H1 (cell line): ENCODE data around the gene KIF5C. TPM values are rescaled to one million over a fixed set of nuclear protein-coding genes. Genes with fewer than 3 reads are reported as not detected.

Source experiments
- CTCF ChIA-PET: fragments of 300-600 bp; sonication (Branson Sonifier 250); formaldehyde crosslinking; loops from one replicate; lab custom pipeline; 2021; ENCODE audit not compliant: partially characterized antibody; lab: Charles Lee
- POLR2A ChIA-PET: fragments of 300-600 bp; sonication (Branson Sonifier 250); formaldehyde crosslinking; loops from one replicate; lab custom pipeline; 2021; ENCODE audit warnings: inconsistent platforms; ENCODE audit not compliant: partially characterized antibody; lab: Charles Lee
- DNase-seq, 2 experiments: peaks; one replicate each; pipeline versions ENCODE4 v3.0.0 to v3.0.0-alpha.2; 2010 to 2022; ENCODE audit warnings: low spot score in 2 of 2, low read depth in 1 of 2, mixed read lengths in 1 of 2
- FAIRE-seq: peaks from 2 replicates; lab custom pipeline; 2011; peaks lifted over from hg19 to GRCh38; lab: Jason Lieb, UNC
- H2AFZ ChIP-seq: 2 replicates; pipeline ENCODE4 v1.8.1; 2012; ENCODE audit warnings: low read length, inconsistent platforms
- H2AK5ac ChIP-seq: 2 replicates; pipeline ENCODE4 v1.6.1; 2013; ENCODE audit warnings: low read depth, low read length
- H2BK120ac ChIP-seq: replicated peaks from 2 replicates; pipeline ENCODE3; 2013; ENCODE audit warnings: low read depth, low read length, inconsistent platforms
- H2BK12ac ChIP-seq: 2 replicates; pipeline ENCODE4 v1.6.1; 2013; ENCODE audit warnings: low read depth, low read length
- H2BK15ac ChIP-seq: 2 replicates; pipeline ENCODE4 v1.6.1; 2013; ENCODE audit warnings: low read length
- H2BK20ac ChIP-seq: 2 replicates; pipeline ENCODE4 v1.6.1; 2013; ENCODE audit warnings: low read length
- H2BK5ac ChIP-seq: 2 replicates; pipeline ENCODE4 v1.6.1; 2013; ENCODE audit warnings: low read depth, low read length
- H3K14ac ChIP-seq: 2 replicates; pipeline ENCODE4 v1.6.1; 2013; ENCODE audit warnings: inconsistent platforms; ENCODE audit not compliant: insufficient read length
- H3K18ac ChIP-seq: 2 replicates; pipeline ENCODE4 v1.6.1; 2013; ENCODE audit warnings: low read length; ENCODE audit errors: extremely low read depth
- H3K23ac ChIP-seq: 2 replicates; pipeline ENCODE4 v1.6.1; 2013; ENCODE audit warnings: inconsistent platforms; ENCODE audit not compliant: insufficient read length
- H3K23me2 ChIP-seq: 2 replicates; pipeline ENCODE4 v1.6.1; 2013; ENCODE audit warnings: low read depth, low read length
- H3K27ac ChIP-seq: 2 replicates; pipeline ENCODE4 v1.6.1; 2011; ENCODE audit warnings: low read depth, low read length, inconsistent platforms
- H3K27me3 ChIP-seq, 4 experiments: replicated peaks in 1 of 4; 1 replicate in 1 of 4; 2 replicates in 3 of 4; pipeline versions ENCODE4 v1.6.1 to v1.8.1; 2011 to 2013; ENCODE audit warnings: low read length in 3 of 4, mild to moderate bottlenecking in 3 of 4, inconsistent platforms in 2 of 4, mixed read lengths in 2 of 4, moderate library complexity in 1 of 4; ENCODE audit not compliant: control insufficient read depth in 3 of 4, insufficient read depth in 3 of 4; ENCODE audit errors: extremely low read depth in 1 of 4
- H3K36me3 ChIP-seq, 4 experiments: 2 replicates each; pipeline versions ENCODE4 v1.6.1 to v1.8.1; 2011 to 2013; ENCODE audit warnings: mild to moderate bottlenecking in 4 of 4, low read length in 3 of 4, moderate library complexity in 2 of 4, control low read depth in 1 of 4, inconsistent platforms in 1 of 4; ENCODE audit not compliant: insufficient read depth in 4 of 4, control insufficient read depth in 2 of 4
- H3K4ac ChIP-seq: replicated peaks from 2 replicates; pipeline ENCODE3; 2013; ENCODE audit warnings: low read length, low read depth, mixed read lengths, inconsistent platforms; ENCODE audit not compliant: insufficient read length
- H3K4me1 ChIP-seq, 4 experiments: replicated peaks in 1 of 4; 1 replicate in 1 of 4; 2 replicates in 3 of 4; pipeline versions ENCODE4 v1.6.1 to v1.8.1; 2011 to 2013; ENCODE audit warnings: low read length in 3 of 4, inconsistent platforms in 2 of 4, mixed read lengths in 1 of 4; ENCODE audit not compliant: insufficient read depth in 4 of 4, control insufficient read depth in 3 of 4
- H3K4me2 ChIP-seq, 2 experiments: 2 replicates each; pipeline versions ENCODE4 v1.6.1 to v1.8.1; 2011 to 2013; ENCODE audit warnings: low read depth in 2 of 2, low read length in 2 of 2, control low read depth in 1 of 2, inconsistent platforms in 1 of 2, mild to moderate bottlenecking in 1 of 2; ENCODE audit not compliant: insufficient read depth in 1 of 2
- H3K4me3 ChIP-seq, 4 experiments: fragments of 200-600, 300-600 bp in 1 of 4; sonication (generic), shearing (Covaris generic), sonication (Bioruptor Twin) in 1 of 4; 2 replicates each; pipeline versions ENCODE4 v1.5.1 to v1.8.1; 2011 to 2016; ENCODE audit warnings: low read length in 4 of 4, low read depth in 3 of 4, control low read depth in 2 of 4, inconsistent platforms in 2 of 4, mild to moderate bottlenecking in 2 of 4, mixed read lengths in 1 of 4, moderate library complexity in 1 of 4; ENCODE audit not compliant: insufficient read depth in 2 of 4; ENCODE audit errors: extremely low read depth in 1 of 4
- H3K56ac ChIP-seq: replicated peaks from 2 replicates; pipeline ENCODE3; 2013; ENCODE audit warnings: low read depth, mild to moderate bottlenecking, mixed read lengths, low read length, inconsistent platforms; ENCODE audit not compliant: insufficient read length
- H3K79me1 ChIP-seq: 2 replicates; pipeline ENCODE4 v1.6.1; 2013; ENCODE audit warnings: low read depth, low read length, control low read depth
- H3K79me2 ChIP-seq, 2 experiments: 2 replicates each; pipeline versions ENCODE4 v1.6.1 to v1.8.1; 2012 to 2013; ENCODE audit warnings: low read length in 2 of 2, mild to moderate bottlenecking in 2 of 2, inconsistent platforms in 1 of 2; ENCODE audit not compliant: insufficient read depth in 2 of 2, control insufficient read depth in 1 of 2
- H3K9ac ChIP-seq, 4 experiments: replicated peaks in 1 of 4; 1 replicate in 1 of 4; 2 replicates in 3 of 4; pipeline versions ENCODE4 v1.6.1 to v1.8.1; 2011 to 2013; ENCODE audit warnings: low read depth in 3 of 4, low read length in 3 of 4, control low read depth in 2 of 4, mild to moderate bottlenecking in 2 of 4, moderate library complexity in 2 of 4, inconsistent platforms in 1 of 4; ENCODE audit errors: extremely low read depth in 1 of 4
- H3K9me3 ChIP-seq, 2 experiments: 2 replicates each; pipeline versions ENCODE4 v1.6.1 to v1.8.1; 2012 to 2013; ENCODE audit warnings: mild to moderate bottlenecking in 2 of 2, moderate library complexity in 2 of 2, control low read depth in 1 of 2, inconsistent platforms in 1 of 2, low read depth in 1 of 2, low read length in 1 of 2, mixed read lengths in 1 of 2; ENCODE audit not compliant: insufficient read depth in 2 of 2
- H4K20me1 ChIP-seq, 2 experiments: replicated peaks in 1 of 2; 2 replicates each; pipeline versions ENCODE3 to v1.8.1; 2011 to 2013; ENCODE audit warnings: inconsistent platforms in 2 of 2, low read length in 2 of 2, mild to moderate bottlenecking in 1 of 2; ENCODE audit not compliant: insufficient read depth in 2 of 2, control insufficient read depth in 1 of 2
- H4K5ac ChIP-seq: 2 replicates; pipeline ENCODE4 v1.6.1; 2013; ENCODE audit warnings: low read length, low read depth, mixed read lengths, inconsistent platforms; ENCODE audit not compliant: insufficient read length
- H4K8ac ChIP-seq: 2 replicates; pipeline ENCODE4 v1.8.0; 2013; ENCODE audit warnings: mild to moderate bottlenecking, moderate library complexity, low read length, inconsistent platforms; ENCODE audit not compliant: insufficient read depth; ENCODE audit errors: extremely low read depth
- H4K91ac ChIP-seq: replicated peaks from 2 replicates; pipeline ENCODE3; 2013; ENCODE audit warnings: low read length, mixed read lengths, inconsistent platforms; ENCODE audit not compliant: insufficient read length
- ASH2L ChIP-seq: fragments of 200-600, 300-600 bp; sonication (generic); IDR thresholded peaks from one replicate; pipeline ENCODE4 v1.7.1; 2017; ENCODE audit warnings: low read length
- CHD1 ChIP-seq: IDR thresholded peaks from 2 replicates; pipeline ENCODE4 v1.6.1; 2012; ENCODE audit warnings: low read depth, low read length, improper control_type of control experiment
- CTBP2 ChIP-seq: IDR thresholded peaks from 2 replicates; pipeline ENCODE4 v1.7.0; 2011; ENCODE audit warnings: borderline replicate concordance, mild to moderate bottlenecking, moderate library complexity, mixed read lengths, low read length; ENCODE audit not compliant: insufficient read depth, insufficient read length
- EGR1 ChIP-seq: IDR thresholded peaks from 2 replicates; pipeline ENCODE4 v1.6.1; 2011; ENCODE audit warnings: low read depth, low read length, borderline replicate concordance
- HDAC2 ChIP-seq, 2 experiments: fragments of 300-600 bp in 1 of 2; sonication (generic) in 1 of 2; IDR thresholded peaks; 2 replicates each; pipeline ENCODE4 v1.6.1; 2011 to 2012; ENCODE audit warnings: low read depth in 2 of 2, low read length in 2 of 2, mild to moderate bottlenecking in 2 of 2, moderate library complexity in 2 of 2, borderline replicate concordance in 1 of 2, inconsistent platforms in 1 of 2
- KDM1A ChIP-seq: fragments of 200-600, 300-600 bp; sonication (generic); IDR thresholded peaks from 2 replicates; pipeline ENCODE4 v1.7.1; 2016; ENCODE audit warnings: mild to moderate bottlenecking, low read length, borderline replicate concordance
- KDM5A ChIP-seq: fragments of 200-600 bp; IDR thresholded peaks from 2 replicates; pipeline ENCODE4 v1.7.1; 2012; ENCODE audit warnings: mild to moderate bottlenecking, low read length, inconsistent platforms, mixed read lengths
- SIN3A ChIP-seq, 2 experiments: IDR thresholded peaks in 1 of 2; conservative IDR thresholded peaks in 1 of 2; 2 replicates each; pipeline ENCODE4 v1.6.1; 2011 to 2012; ENCODE audit warnings: low read length in 2 of 2, improper control_type of control experiment in 1 of 2, low read depth in 1 of 2, mild to moderate bottlenecking in 1 of 2
- YY1 ChIP-seq: IDR thresholded peaks from 2 replicates; pipeline ENCODE4 v1.6.1; 2011; ENCODE audit warnings: low read depth, mild to moderate bottlenecking, low read length
- WGBS, 2 experiments: shearing (Covaris generic) in 1 of 2; methylation state at CpG; one replicate each; pipeline versions ENCODE4 v1.1.6 to v1.1.7; 2013 to 2015; ENCODE audit warnings: low lambda C conversion rate in 2 of 2, mixed read lengths in 2 of 2, inconsistent platforms in 1 of 2, low coverage in 1 of 2, missing lambda C conversion rate in 1 of 2; ENCODE audit not compliant: insufficient replicate concordance in 2 of 2, insufficient coverage in 1 of 2, insufficient read length in 1 of 2; ENCODE audit errors: extremely low coverage in 1 of 2, missing lambda C conversion rate in 1 of 2; 5-methylcytosine and 5-hydroxymethylcytosine counted together
- polyA plus RNA-seq, 7 experiments: library from polyadenylated mRNA; depleted of rRNA in 3 of 7; stranded (reverse) in 5 of 7; unstranded in 2 of 7; fragments of >200 nt in 5 of 7; fragments of 200-250 nt in 2 of 7; gene quantifications; 1 replicate in 5 of 7; 2 replicates in 1 of 7; 4 replicates in 1 of 7; pipeline versions ENCODE4 v1.2.1 to v1.2.3, GENCODE V29; 2011 to 2013; ENCODE audit warnings: missing spikeins in 2 of 7, mixed read lengths in 2 of 7
- total RNA-seq: library from RNA; stranded (reverse); fragmentation: NEBNext Ultra II Directional; extraction: Animal tissue kit (Norgen Biotek cat#: 25700); gene quantifications from 2 replicates; pipeline ENCODE4 v1.2.1, GENCODE V29; 2021

KIF5C gene
- total and polyA plus RNA-seq, 2 of the 8 experiments (the other 6 are each of a cell fraction or from before 2014, with no cell fraction given): 16.3 to 66.4 TPM

DNA sequence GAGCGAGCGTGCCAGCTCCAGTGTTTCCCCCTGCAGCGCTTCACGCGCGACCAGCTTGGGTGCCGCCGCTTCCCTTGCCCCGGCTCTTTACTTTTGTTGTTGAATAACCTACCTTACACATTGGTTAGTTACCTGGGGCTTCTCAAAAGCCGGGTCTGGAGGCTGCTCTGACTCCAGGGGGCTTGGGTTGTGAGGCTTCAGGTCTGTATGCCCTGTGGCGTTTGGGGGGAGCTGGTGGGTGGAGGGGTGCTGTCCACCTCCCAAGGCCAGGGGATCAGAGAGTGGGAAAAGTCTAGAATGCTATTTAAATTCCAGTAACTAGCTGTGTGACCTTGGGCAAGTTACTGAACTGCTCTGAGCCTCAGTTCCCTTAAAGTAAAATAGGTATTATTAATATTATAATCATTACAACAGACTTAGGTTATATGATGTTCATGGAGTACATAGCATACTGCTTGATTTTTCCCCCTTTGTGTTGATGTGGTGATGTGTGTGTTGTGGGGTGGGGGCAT, 164.2 kb downstream of the KIF5C start:
- peaks cover 0 to 25% (median 16%) of the 10 kb centered on the region in 4 experiments; a peak in 6 of 7 replicates for H3K27me3 ChIP-seq

More for the DNA sequence above, 164.2 kb downstream of the KIF5C start:
- no peak overlapping the region for H2BK15ac ChIP-seq
- H2BK120ac ChIP-seq: no peak overlapping the region
- H3K4me1 ChIP-seq: peaks cover 0 to 5% (median 2%) of the 10 kb centered on the region in 4 experiments; a peak in 4 of 7 replicates
- 16% methylated on average over 11 of the region's 11 CpGs; no CpG with 5 or more reads in 1 of the 2 experiments for WGBS, 2 experiments
- ChIA-PET POLR2A (interaction anchor here (0.6 to 1.5 kb wide), 7 partner anchors 12 to 425 kb away, joined by 3 read pairs; no protein-coding TSS in a partner anchor), CTCF (interaction anchor here (0.6 to 22.0 kb wide), 25 partner anchors 8 to 1370 kb away, joined by 3 to 277 read pairs (median 5); no protein-coding TSS in a partner anchor)
- DNase-seq: no peak
- H2AFZ ChIP-seq: peak overlapping the region; percentile 62; the same call in 1 of the 2 replicates
- H4K8ac ChIP-seq: no peak overlapping the region
- peak overlapping the region; percentile 55 to 84 for H3K4me2 ChIP-seq
- no peaks in the 10 kb centered on the region for H3K79me2 ChIP-seq
- H3K23me2 ChIP-seq: peaks cover 8% of the 10 kb centered on the region; the same call in 1 of the 2 replicates
- H3K27ac ChIP-seq: no peak overlapping the region
- H3K36me3 ChIP-seq: no peaks in the 10 kb centered on the region
- H3K79me1 ChIP-seq: no peaks in the 10 kb centered on the region
- no peak overlapping the region for H3K23ac ChIP-seq
- no peak overlapping the region for H2BK5ac ChIP-seq
- no peak overlapping the region for H3K9ac ChIP-seq
- peak overlapping the region; percentile 36 to 64 (median 50) for H3K4me3 ChIP-seq
- no peak overlapping the region for H4K91ac ChIP-seq
- peaks cover 2 to 4% of the 10 kb centered on the region in 2 experiments for H4K20me1 ChIP-seq
- H3K4ac ChIP-seq: no peak overlapping the region
- no peak overlapping the region for H4K5ac ChIP-seq
- no peak overlapping the region for H2BK12ac ChIP-seq
- no peak overlapping the region for H2BK20ac ChIP-seq
- no peak overlapping the region for H3K56ac ChIP-seq
- H3K18ac ChIP-seq: no peak overlapping the region
- TF ChIP-seq CHD1: no peak
- TF ChIP-seq ASH2L: peak; percentile 2
- no peak for TF ChIP-seq KDM5A
- TF ChIP-seq HDAC2 (IDR thresholded peaks at IDR 0.05; ENCODE audit: borderline replicate concordance in 1 of 2, low read depth in 2 of 2, low read length in 2 of 2): 0 out of 4 replicates have a peak, but pooled peaks of 1 of the 2 experiments have one; percentile 33
- TF ChIP-seq YY1: no peak
- TF ChIP-seq CTBP2: no peak
- TF ChIP-seq EGR1: no peak
- no peak for TF ChIP-seq SIN3A (conservative IDR thresholded peaks at IDR 0.05 in 1 of 2, IDR thresholded peaks at IDR 0.05 in 1 of 2; ENCODE audit: low read depth in 1 of 2, low read length in 2 of 2)
- 0 out of 2 replicates have a peak, but pooled peaks have one; percentile 56 for TF ChIP-seq KDM1A
- no peak for FAIRE-seq
- H3K9me3 ChIP-seq: no peaks in the 10 kb centered on the region
- H2AK5ac ChIP-seq: no peak overlapping the region
- H3K14ac ChIP-seq: no peak overlapping the region
